Measurements from ENCODE around the gene ARF3.
A peak's percentile ranks its signal among the peaks of the same experiment; 100 is the strongest.

Gene ARF3

DNA sequence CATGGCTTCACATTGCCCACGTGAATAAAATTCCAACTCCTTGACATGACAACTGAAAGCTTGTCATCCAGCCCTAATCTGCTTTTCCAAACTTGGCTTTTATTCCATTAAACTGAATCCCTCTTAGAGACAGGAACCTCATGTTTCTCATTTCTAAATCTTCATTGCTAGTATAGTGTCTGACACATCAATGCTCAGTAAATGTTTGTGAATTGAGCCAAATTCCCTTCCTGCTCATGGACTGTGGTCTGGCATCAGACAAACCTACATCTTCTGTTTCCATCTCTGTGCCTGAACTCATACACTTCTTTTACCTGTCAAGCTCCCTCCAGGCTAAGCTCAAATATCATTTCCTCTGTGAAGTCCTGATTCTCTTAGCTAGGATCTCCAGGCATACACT is 27.7 kb downstream of the ARF3 start:
- peaks cover 21% of the 10 kb centered on the region for H3K36me3 ChIP-seq (replicated peaks; ENCODE audit: low read depth, low read length)
- no peak overlapping the region for H3K27ac ChIP-seq (ENCODE audit: low read length)

DNA sequence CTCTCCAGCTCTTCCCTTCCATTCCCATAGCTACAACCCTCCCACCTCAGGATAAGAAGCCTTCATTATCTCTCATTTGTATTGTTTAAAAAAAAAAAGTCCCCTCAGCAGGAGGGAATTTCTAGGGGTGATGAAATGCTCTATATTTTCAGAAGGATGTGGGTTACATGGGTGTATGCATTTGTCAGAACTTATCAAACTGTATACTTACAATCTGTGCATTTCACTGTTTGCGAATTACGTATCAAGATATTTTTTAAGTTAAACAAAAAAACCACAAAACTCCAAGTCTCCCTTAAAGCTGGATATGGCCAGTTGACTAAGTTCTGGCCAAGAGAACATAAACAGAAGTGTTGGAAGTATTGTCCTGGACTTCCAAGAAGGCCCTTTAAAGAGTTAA is 30.0 kb downstream of the ARF3 start:
- Histone ChIP-seq H3K79me2 (ENCODE audit: low read length) (peaks cover 17% of the 10 kb centered on the region), H3K9ac (ENCODE audit: low read length) (no peak overlapping the region), H2AFZ (ENCODE audit: low read depth, low read length) (no peak overlapping the region), H3K27me3 (ENCODE audit: low read depth, low read length) (no peaks in the 10 kb centered on the region), H3K4me2 (ENCODE audit: low read length) (no peak overlapping the region), H3K4me1 (ENCODE audit: low read length) (peaks cover 18% of the 10 kb centered on the region), H3K27ac (ENCODE audit: low read length) (no peak overlapping the region), H3K9me3 (ENCODE audit: insufficient read depth, low read length) (no peaks in the 10 kb centered on the region), H3K36me3 (replicated peaks; ENCODE audit: low read depth, low read length) (peaks cover 23% of the 10 kb centered on the region), H3K4me3 (ENCODE audit: low read length) (no peak overlapping the region), H4K20me1 (ENCODE audit: insufficient read depth, low read length) (no peaks in the 10 kb centered on the region)
- TF ChIP-seq, protein P1, sequence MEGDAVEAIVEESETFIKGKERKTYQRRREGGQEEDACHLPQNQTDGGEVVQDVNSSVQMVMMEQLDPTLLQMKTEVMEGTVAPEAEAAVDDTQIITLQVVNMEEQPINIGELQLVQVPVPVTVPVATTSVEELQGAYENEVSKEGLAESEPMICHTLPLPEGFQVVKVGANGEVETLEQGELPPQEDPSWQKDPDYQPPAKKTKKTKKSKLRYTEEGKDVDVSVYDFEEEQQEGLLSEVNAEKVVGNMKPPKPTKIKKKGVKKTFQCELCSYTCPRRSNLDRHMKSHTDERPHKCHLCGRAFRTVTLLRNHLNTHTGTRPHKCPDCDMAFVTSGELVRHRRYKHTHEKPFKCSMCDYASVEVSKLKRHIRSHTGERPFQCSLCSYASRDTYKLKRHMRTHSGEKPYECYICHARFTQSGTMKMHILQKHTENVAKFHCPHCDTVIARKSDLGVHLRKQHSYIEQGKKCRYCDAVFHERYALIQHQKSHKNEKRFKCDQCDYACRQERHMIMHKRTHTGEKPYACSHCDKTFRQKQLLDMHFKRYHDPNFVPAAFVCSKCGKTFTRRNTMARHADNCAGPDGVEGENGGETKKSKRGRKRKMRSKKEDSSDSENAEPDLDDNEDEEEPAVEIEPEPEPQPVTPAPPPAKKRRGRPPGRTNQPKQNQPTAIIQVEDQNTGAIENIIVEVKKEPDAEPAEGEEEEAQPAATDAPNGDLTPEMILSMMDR (IDR thresholded peaks at IDR 0.05; ENCODE audit: low read depth, low read length) = no peak
- TF ChIP-seq EZH2phosphoT487 (IDR thresholded peaks at IDR 0.05; ENCODE audit: low read depth) = no peak

More for the DNA sequence above, 27.7 kb downstream of the ARF3 start:
- Histone ChIP-seq H3K9me3 (ENCODE audit: insufficient read depth, low read length) (no peaks in the 10 kb centered on the region), H3K9ac (ENCODE audit: low read length) (no peak overlapping the region), H3K4me2 (ENCODE audit: low read length) (no peak overlapping the region), H3K79me2 (ENCODE audit: low read length) (peaks cover 5% of the 10 kb centered on the region), H3K27me3 (ENCODE audit: low read depth, low read length) (no peaks in the 10 kb centered on the region), H4K20me1 (ENCODE audit: insufficient read depth, low read length) (peaks cover 4% of the 10 kb centered on the region; the same call in 1 of the 2 replicates), H3K4me3 (ENCODE audit: low read length) (no peak overlapping the region), H2AFZ (ENCODE audit: low read depth, low read length) (no peak overlapping the region), H3K4me1 (ENCODE audit: low read length) (peaks cover 5% of the 10 kb centered on the region)
- TF ChIP-seq EZH2phosphoT487 (IDR thresholded peaks at IDR 0.05; ENCODE audit: low read depth) = no peak
- TF ChIP-seq, protein P1 (IDR thresholded peaks at IDR 0.05; ENCODE audit: low read depth, low read length) = no peak

DNA sequence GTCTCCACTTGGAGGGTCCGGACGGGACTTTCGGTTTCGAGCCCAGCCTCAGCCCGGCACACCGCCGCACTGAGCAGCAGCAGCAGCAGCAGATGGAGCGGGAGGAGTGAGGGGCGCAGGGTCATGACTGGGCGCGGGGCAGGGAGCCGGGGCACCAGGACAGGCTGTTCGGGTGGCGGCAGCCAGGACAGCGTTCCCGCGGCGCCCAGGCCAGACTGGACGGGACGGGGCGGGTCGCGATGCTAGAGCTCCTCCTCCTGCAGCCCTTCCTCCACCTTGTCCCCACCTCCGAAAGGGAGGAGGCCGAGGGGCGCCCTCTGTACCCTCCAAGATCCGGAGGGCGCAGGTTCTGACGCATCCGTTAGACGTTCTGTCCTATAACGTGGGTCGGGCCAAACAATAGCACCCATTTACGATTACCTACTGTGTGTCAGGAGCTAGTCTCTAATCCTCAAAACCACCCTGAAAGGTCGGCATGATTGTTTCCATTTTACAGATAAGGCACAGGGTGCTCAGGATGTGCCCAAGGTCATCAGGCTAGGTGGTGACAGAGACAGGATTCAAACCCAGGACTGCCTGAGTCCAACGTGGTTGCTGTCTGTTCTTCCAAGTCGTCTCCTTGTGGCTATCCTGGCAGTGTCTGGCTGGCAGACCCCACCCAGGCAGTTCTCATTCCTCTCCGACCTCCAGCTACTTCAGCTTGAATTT is 31.8 kb downstream of the ARF3 start, which contains the start of gene FKBP11:
Gene FKBP11 (minus strand): TSS at position 189 of the 708 bp plus-strand sequence. CDS start 64 bp downstream, at position 125.
- Histone ChIP-seq H3K27me3 (ENCODE audit: low read depth, low read length) (no peaks in the 10 kb centered on the region), H4K20me1 (ENCODE audit: insufficient read depth, low read length) (no peaks in the 10 kb centered on the region), H3K36me3 (replicated peaks; ENCODE audit: low read depth, low read length) (peaks cover 17% of the 10 kb centered on the region), H3K4me3 (ENCODE audit: low read length) (peak within 1 kb of the TSS; percentile 95), H3K27ac (ENCODE audit: low read length) (peak within 1 kb of the TSS; percentile 69), H2AFZ (ENCODE audit: low read depth, low read length) (peak within 1 kb of the TSS; percentile 70), H3K4me2 (ENCODE audit: low read length) (peak within 1 kb of the TSS; percentile 98), H3K4me1 (ENCODE audit: low read length) (peaks cover 18% of the 10 kb centered on the region), H3K9me3 (ENCODE audit: insufficient read depth, low read length) (no peaks in the 10 kb centered on the region), H3K9ac (ENCODE audit: low read length) (peak within 1 kb of the TSS; percentile 94), H3K79me2 (ENCODE audit: low read length) (peaks cover 17% of the 10 kb centered on the region)
- TF ChIP-seq, protein P1 (IDR thresholded peaks at IDR 0.05; ENCODE audit: low read depth, low read length) = no peak
- no peak for TF ChIP-seq EZH2phosphoT487 (IDR thresholded peaks at IDR 0.05; ENCODE audit: low read depth)

DNA sequence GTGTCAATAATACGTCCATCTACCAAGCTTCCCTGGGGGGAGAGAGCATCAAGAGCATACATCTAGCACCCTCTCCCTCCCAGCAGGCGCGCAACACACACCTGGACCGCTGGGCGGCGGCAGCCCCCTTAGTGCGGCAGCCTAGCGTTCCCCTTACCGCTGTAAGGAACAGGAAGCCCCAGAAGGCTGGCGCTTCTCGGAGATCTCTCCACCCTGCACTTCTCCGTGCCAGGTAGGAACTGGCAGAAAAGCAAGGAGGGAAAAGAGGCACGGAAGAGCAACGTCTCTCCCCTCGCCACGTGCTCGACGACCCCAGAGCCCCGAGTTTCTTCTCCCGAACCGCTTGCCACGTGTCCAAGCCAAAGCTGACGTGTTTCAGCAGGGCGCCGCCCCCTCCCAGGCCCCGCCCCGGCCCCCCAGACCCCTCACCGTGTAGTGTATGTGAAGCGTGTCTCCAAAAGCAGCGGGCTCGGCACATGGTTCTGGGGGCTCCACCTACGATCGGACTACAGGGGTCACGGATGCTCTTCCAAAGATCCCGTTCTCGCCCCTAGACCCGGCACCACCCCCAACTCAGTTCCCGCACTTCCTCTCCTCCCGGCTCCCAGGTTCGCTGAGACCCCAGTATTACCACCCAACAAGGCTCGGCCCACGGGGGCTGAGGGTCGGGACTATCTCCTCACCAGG is 32.5 kb downstream of the ARF3 start:
- peak overlapping the region; percentile 98 for H3K4me2 ChIP-seq (ENCODE audit: low read length)
- peak overlapping the region; percentile 69 for H3K27ac ChIP-seq (ENCODE audit: low read length)
- peaks cover 17% of the 10 kb centered on the region for H3K36me3 ChIP-seq (replicated peaks; ENCODE audit: low read depth, low read length)
- peak overlapping the region; percentile 95 for H3K4me3 ChIP-seq (ENCODE audit: low read length)
- peak overlapping the region; percentile 59; the same call in 1 of the 2 replicates for H2AFZ ChIP-seq (ENCODE audit: low read depth, low read length)
- H3K4me1 ChIP-seq (ENCODE audit: low read length) = peaks cover 18% of the 10 kb centered on the region
- no peaks in the 10 kb centered on the region for H3K27me3 ChIP-seq (ENCODE audit: low read depth, low read length)
- no peaks in the 10 kb centered on the region for H3K9me3 ChIP-seq (ENCODE audit: insufficient read depth, low read length)
- H3K79me2 ChIP-seq (ENCODE audit: low read length) = peaks cover 17% of the 10 kb centered on the region
- TF ChIP-seq EZH2phosphoT487 (IDR thresholded peaks at IDR 0.05; ENCODE audit: low read depth) = no peak
- TF ChIP-seq, protein P1 (IDR thresholded peaks at IDR 0.05; ENCODE audit: low read depth, low read length) = peak; percentile 83
- peak overlapping the region; percentile 94 for H3K9ac ChIP-seq (ENCODE audit: low read length)
- no peaks in the 10 kb centered on the region for H4K20me1 ChIP-seq (ENCODE audit: insufficient read depth, low read length)

Data from OCI-LY3 (cell line).